Mesendoderm (in vitro differentiated cells): Measurements from ENCODE around the gene DNAH7.
A peak's percentile ranks its signal among the peaks of the same experiment; 100 is the strongest.

ENCODE experiments used
- DNase-seq: peaks from one replicate; pipeline ENCODE4 v3.0.0; 2013
- H2AK5ac ChIP-seq: 2 replicates; pipeline ENCODE4 v1.6.1; 2013; ENCODE audit warnings: low read length, inconsistent platforms
- H2BK120ac ChIP-seq: 2 replicates; pipeline ENCODE4 v1.6.1; 2013; ENCODE audit warnings: low read depth, mild to moderate bottlenecking, low read length, moderate library complexity, mixed read lengths
- H2BK15ac ChIP-seq: replicated peaks from 2 replicates; pipeline ENCODE4 v1.6.1; 2013; ENCODE audit warnings: low read depth, mild to moderate bottlenecking, moderate library complexity
- H2BK5ac ChIP-seq: 2 replicates; pipeline ENCODE4 v1.6.1; 2013; ENCODE audit warnings: low read length, inconsistent platforms
- H3K18ac ChIP-seq: 2 replicates; pipeline ENCODE4 v1.6.1; 2013; ENCODE audit warnings: mild to moderate bottlenecking, low read length, mixed read lengths
- H3K23ac ChIP-seq: one replicate; pipeline ENCODE4 v1.6.1; 2013; ENCODE audit warnings: low read length
- H3K27ac ChIP-seq: 2 replicates; pipeline ENCODE4 v1.5.1; 2013; ENCODE audit warnings: low read depth, mild to moderate bottlenecking, inconsistent platforms, low read length, moderate library complexity
- H3K27me3 ChIP-seq: 2 replicates; pipeline ENCODE4 v1.6.1; 2013; ENCODE audit warnings: low read length, control low read depth, mild to moderate bottlenecking, inconsistent platforms; ENCODE audit not compliant: insufficient read depth, poor library complexity
- H3K36me3 ChIP-seq: 2 replicates; pipeline ENCODE4 v1.6.1; 2013; ENCODE audit warnings: low read length, inconsistent platforms; ENCODE audit not compliant: control insufficient read depth, insufficient read depth
- H3K4ac ChIP-seq: one replicate; pipeline ENCODE4 v1.6.1; 2013; ENCODE audit warnings: low read depth, mild to moderate bottlenecking, low read length, moderate library complexity
- H3K4me1 ChIP-seq: 2 replicates; pipeline ENCODE4 v1.6.1; 2013; ENCODE audit warnings: low read depth, low read length, inconsistent platforms; ENCODE audit not compliant: control insufficient read depth
- H3K4me2 ChIP-seq: 2 replicates; pipeline ENCODE4 v1.6.1; 2013; ENCODE audit warnings: low read length
- H3K4me3 ChIP-seq: 2 replicates; pipeline ENCODE4 v1.5.1; 2013; ENCODE audit warnings: mild to moderate bottlenecking, low read length
- H3K56ac ChIP-seq: one replicate; pipeline ENCODE4 v1.6.1; 2013; ENCODE audit warnings: low read length
- H3K79me1 ChIP-seq: 2 replicates; pipeline ENCODE4 v1.6.1; 2013; ENCODE audit warnings: low read length, inconsistent platforms
- H3K79me2 ChIP-seq: 2 replicates; pipeline ENCODE4 v1.6.1; 2013; ENCODE audit warnings: mild to moderate bottlenecking, low read length; ENCODE audit not compliant: control insufficient read depth, insufficient read depth
- H3K9ac ChIP-seq: 2 replicates; pipeline ENCODE4 v1.6.1; 2013; ENCODE audit warnings: low read length, inconsistent platforms
- H4K5ac ChIP-seq: one replicate; pipeline ENCODE4 v1.6.1; 2013; ENCODE audit warnings: low read length
- H4K8ac ChIP-seq: one replicate; pipeline ENCODE4 v1.6.1; 2013; ENCODE audit warnings: low read depth, mild to moderate bottlenecking, control low read depth, low read length, moderate library complexity
- WGBS: extraction: QIAGEN DNeasy Blood & Tissue Kit; methylation state at CpG from one replicate; pipeline ENCODE4 v1.1.7; 2013; ENCODE audit warnings: low lambda C conversion rate, missing lambda C conversion rate; ENCODE audit not compliant: insufficient coverage; ENCODE audit errors: extremely low coverage; 5-methylcytosine and 5-hydroxymethylcytosine counted together

The DNAH7 gene

DNA sequence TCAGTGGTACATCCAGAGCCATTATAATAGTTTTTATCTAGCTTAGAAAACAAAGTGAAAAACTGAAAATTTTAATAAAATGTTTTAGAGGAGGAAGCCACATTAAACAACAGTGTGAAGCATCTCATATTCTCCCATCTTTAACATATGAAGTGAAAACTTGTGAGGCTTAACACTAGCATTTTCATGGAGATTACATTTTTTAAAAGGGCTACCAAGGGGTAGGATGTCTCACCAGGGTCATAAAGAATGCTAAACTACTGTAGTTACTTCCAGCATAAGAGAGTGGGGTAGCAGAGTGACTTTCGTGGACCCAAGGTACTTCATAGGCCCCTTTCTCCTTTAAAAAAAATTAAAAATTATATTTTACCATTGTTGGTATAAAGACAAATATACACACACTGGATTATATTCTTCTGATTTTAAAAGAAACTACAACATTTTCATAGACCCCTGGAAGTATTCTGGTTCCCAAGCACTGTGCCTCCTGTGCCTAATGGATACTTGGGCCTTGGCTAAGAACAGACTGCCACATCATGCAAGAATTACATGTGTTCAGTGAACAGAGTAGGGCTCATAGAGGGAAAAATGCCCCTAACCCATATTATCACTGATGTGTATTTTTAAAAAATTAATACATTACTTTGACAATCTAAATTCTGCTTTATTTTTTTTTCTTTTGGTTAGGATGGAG is 263.2 kb downstream of the DNAH7 start:
- Histone ChIP-seq H2BK15ac (no peak overlapping the region), H3K4me3 (no peak overlapping the region), H4K5ac (no peak overlapping the region), H2AK5ac (no peak overlapping the region), H3K27me3 (no peaks in the 10 kb centered on the region), H3K18ac (no peak overlapping the region), H3K36me3 (no peaks in the 10 kb centered on the region), H2BK5ac (no peak overlapping the region), H3K23ac (no peak overlapping the region), H3K79me2 (no peaks in the 10 kb centered on the region), H3K4ac (no peak overlapping the region), H3K4me1 (no peaks in the 10 kb centered on the region), H3K9ac (no peak overlapping the region), H3K56ac (no peak overlapping the region), H3K4me2 (no peak overlapping the region), H4K8ac (no peak overlapping the region), H3K79me1 (no peaks in the 10 kb centered on the region), H2BK120ac (no peak overlapping the region), H3K27ac (no peak overlapping the region)
- DNase-seq = no peak
- whole genome bisulfite sequencing = no CpG with 5 or more reads among the region's 1 CpG

DNA sequence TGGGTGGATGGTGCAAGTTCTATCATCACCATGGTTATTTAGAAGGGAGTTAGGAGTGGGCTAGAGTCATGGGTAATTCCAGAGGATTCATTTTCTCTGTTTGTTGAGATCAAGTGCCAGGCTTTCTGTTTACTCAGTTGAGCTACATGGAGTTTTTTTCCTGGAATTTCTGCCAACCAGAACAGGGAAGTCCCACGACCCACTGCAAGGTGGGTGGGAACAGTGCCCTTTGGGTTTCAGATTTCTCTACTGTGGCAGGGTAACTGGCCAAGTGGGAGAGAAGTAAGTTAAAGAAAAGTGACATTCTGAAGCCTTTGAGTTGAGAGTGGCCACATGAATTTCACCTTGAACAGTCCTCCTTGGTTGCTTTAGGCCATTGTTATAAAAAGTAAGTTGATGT is 272.8 kb downstream of the DNAH7 start:
- H3K4me2 ChIP-seq = no peak overlapping the region
- H4K5ac ChIP-seq = no peak overlapping the region
- H3K23ac ChIP-seq = no peak overlapping the region
- H2AK5ac ChIP-seq = no peak overlapping the region
- DNase-seq = no peak
- H4K8ac ChIP-seq = no peak overlapping the region
- H2BK120ac ChIP-seq = no peak overlapping the region
- no peak overlapping the region for H3K18ac ChIP-seq
- H3K36me3 ChIP-seq = no peaks in the 10 kb centered on the region
- H3K4me1 ChIP-seq = no peaks in the 10 kb centered on the region
- H3K4me3 ChIP-seq = no peak overlapping the region
- H2BK5ac ChIP-seq = no peak overlapping the region
- no CpG with 5 or more reads among the region's 1 CpG for WGBS
- no peak overlapping the region for H3K56ac ChIP-seq
- H3K9ac ChIP-seq = no peak overlapping the region
- H3K4ac ChIP-seq = no peak overlapping the region
- no peaks in the 10 kb centered on the region for H3K79me1 ChIP-seq
- H2BK15ac ChIP-seq = no peak overlapping the region
- no peaks in the 10 kb centered on the region for H3K27me3 ChIP-seq
- H3K79me2 ChIP-seq = no peaks in the 10 kb centered on the region
- no peak overlapping the region for H3K27ac ChIP-seq

DNA sequence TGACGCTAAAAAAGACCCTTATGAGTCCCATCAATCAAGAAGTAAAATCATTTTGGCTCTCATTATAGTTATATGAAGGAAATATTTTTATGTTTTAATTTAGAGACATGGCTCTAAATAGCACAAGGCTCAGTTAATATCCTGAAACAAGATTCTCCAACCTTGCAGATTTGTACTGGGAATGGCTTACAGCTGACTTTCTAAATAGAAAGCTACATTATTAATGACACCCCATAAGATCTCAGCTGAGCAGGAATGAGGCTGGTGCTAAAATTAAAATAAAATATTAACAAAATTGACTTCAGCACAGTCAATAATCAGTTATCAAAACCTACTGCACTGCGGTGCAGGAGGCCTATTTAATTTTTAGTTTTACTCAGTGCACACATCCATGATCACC is 274.8 kb downstream of the DNAH7 start:
- Histone ChIP-seq H3K4me2 (no peak overlapping the region), H3K18ac (no peak overlapping the region), H3K27ac (no peak overlapping the region), H2BK5ac (no peak overlapping the region), H3K23ac (no peak overlapping the region), H2BK15ac (no peak overlapping the region), H2BK120ac (no peak overlapping the region), H3K4me1 (no peaks in the 10 kb centered on the region), H4K8ac (no peak overlapping the region), H3K27me3 (no peaks in the 10 kb centered on the region), H3K56ac (no peak overlapping the region), H3K36me3 (no peaks in the 10 kb centered on the region), H4K5ac (no peak overlapping the region), H3K9ac (no peak overlapping the region), H3K4me3 (no peak overlapping the region), H3K4ac (no peak overlapping the region), H3K79me1 (no peaks in the 10 kb centered on the region), H3K79me2 (no peaks in the 10 kb centered on the region), H2AK5ac (no peak overlapping the region)
- no CpG with 5 or more reads among the region's 2 CpGs for WGBS
- no peak for DNase-seq

DNA sequence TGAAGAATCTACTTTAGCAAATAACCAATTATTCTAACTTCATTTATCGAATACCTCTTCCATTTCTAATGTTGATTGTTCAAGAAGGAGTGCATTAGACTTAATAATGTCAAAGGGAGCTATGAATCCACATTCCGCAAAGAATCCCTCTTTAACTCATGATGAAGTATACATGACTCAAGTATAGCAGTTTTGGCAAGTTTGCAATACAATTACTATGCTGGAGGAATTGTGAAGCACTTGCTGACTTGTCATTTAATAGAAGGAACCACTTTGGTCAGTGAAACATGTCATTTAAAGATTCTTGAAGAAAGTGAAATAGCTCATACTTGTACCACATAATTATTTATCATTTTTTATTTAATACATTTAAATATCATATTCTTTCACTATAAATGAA is 286.5 kb downstream of the DNAH7 start:
- Histone ChIP-seq H2BK15ac (no peak overlapping the region), H3K4me2 (no peak overlapping the region), H2AK5ac (no peak overlapping the region), H3K4ac (no peak overlapping the region), H3K79me2 (no peaks in the 10 kb centered on the region), H3K56ac (no peak overlapping the region), H3K23ac (no peak overlapping the region), H4K5ac (no peak overlapping the region), H2BK5ac (no peak overlapping the region), H3K79me1 (no peaks in the 10 kb centered on the region), H3K4me1 (no peaks in the 10 kb centered on the region), H3K4me3 (no peak overlapping the region), H3K27ac (no peak overlapping the region), H3K9ac (no peak overlapping the region), H4K8ac (no peak overlapping the region), H3K36me3 (no peaks in the 10 kb centered on the region), H3K18ac (no peak overlapping the region), H3K27me3 (no peaks in the 10 kb centered on the region), H2BK120ac (no peak overlapping the region)
- DNase-seq = no peak
- WGBS = 100% methylated on average over 1 of the region's 2 CpGs

DNA sequence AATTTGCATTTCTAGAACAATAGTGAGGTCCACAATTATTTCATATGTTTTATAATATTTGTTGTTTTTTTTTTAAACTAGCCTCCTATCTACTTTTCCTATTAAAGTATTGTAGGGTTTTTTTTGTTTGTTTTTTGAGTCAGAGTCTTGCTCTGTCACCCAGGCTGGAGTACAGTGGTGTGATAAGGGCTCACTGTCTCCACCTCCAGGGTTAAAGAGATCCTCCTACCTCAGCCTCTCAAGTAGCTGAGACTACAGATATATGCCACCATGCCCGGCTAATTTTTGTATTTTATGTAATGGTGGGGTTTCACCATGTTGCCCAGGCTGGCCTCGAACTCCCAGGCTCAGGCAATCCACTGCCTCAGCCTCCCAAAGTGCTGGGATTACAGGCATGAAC is 289.1 kb downstream of the DNAH7 start:
- no peak overlapping the region for H2AK5ac ChIP-seq

DNA sequence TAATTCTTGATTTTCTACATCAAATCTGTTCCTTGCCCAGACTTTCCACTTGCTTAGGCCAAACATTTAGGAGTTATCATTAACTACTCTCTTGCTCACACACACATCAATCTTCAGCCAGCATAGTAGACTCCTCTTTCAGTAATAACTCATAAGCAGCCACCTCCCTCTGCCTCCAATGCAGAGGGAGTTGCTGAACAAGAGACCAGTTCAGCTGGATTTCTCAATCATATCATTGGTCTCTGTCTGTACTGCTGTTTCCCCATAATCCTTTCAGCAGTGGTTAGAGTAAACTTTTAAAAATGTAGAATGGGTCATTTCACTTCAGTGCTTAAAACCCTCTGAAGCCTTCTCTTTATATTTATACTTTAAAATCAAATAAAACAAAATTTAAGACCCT is 298.7 kb downstream of the DNAH7 start:
- Histone ChIP-seq H4K5ac (no peak overlapping the region), H2BK15ac (no peak overlapping the region), H3K36me3 (no peaks in the 10 kb centered on the region), H3K18ac (no peak overlapping the region), H2AK5ac (no peak overlapping the region), H3K56ac (no peak overlapping the region), H3K9ac (no peak overlapping the region), H3K79me2 (no peaks in the 10 kb centered on the region), H2BK120ac (no peak overlapping the region), H3K4me3 (no peak overlapping the region), H3K4ac (no peak overlapping the region), H3K4me2 (no peak overlapping the region), H3K27ac (no peak overlapping the region), H3K27me3 (no peaks in the 10 kb centered on the region), H3K23ac (no peak overlapping the region), H4K8ac (no peak overlapping the region), H3K79me1 (no peaks in the 10 kb centered on the region), H3K4me1 (no peaks in the 10 kb centered on the region), H2BK5ac (no peak overlapping the region)
- no peak for DNase-seq

More for the DNA sequence above, 289.1 kb downstream of the DNAH7 start:
- no peak overlapping the region for H3K23ac ChIP-seq
- no peak overlapping the region for H3K18ac ChIP-seq
- no peak overlapping the region for H3K4me3 ChIP-seq
- H2BK5ac ChIP-seq = no peak overlapping the region
- H4K8ac ChIP-seq = no peak overlapping the region
- H3K4me2 ChIP-seq = no peak overlapping the region
- H3K56ac ChIP-seq = no peak overlapping the region
- no peak overlapping the region for H4K5ac ChIP-seq
- H3K4ac ChIP-seq = no peak overlapping the region
- H3K79me1 ChIP-seq = no peaks in the 10 kb centered on the region
- H3K79me2 ChIP-seq = no peaks in the 10 kb centered on the region
- no peaks in the 10 kb centered on the region for H3K36me3 ChIP-seq
- no peak overlapping the region for H3K9ac ChIP-seq
- no peak overlapping the region for H2BK15ac ChIP-seq
- H3K27ac ChIP-seq = no peak overlapping the region
- WGBS = no CpG with 5 or more reads among the region's 2 CpGs
- H2BK120ac ChIP-seq = no peak overlapping the region
- no peaks in the 10 kb centered on the region for H3K4me1 ChIP-seq
- peak; percentile 36 for DNase-seq
- no peaks in the 10 kb centered on the region for H3K27me3 ChIP-seq
